Caco-2 (cell line): ENCODE data around the gene CACNG6. TPM values are rescaled to one million over a fixed set of nuclear protein-coding genes. Genes with fewer than 3 reads are reported as not detected.

ENCODE experiments used
- BruUV-seq: library from RNA; stranded (reverse); fragments of 400-500 nt; replicated peaks from 2 replicates; lab custom pipeline; 2021; lab: Mats Ljungman, UMichigan
- CTCF ChIA-PET: fragments of 300-600 bp; sonication (Branson Sonifier 250); formaldehyde crosslinking; loops from one replicate; lab custom pipeline; 2022; ENCODE audit warnings: antibody characterized with exemption; lab: Charles Lee
- POLR2A ChIA-PET: fragments of 300-600 bp; sonication (Branson Sonifier 250); formaldehyde crosslinking; loops from one replicate; lab custom pipeline; 2022; ENCODE audit warnings: antibody characterized with exemption; lab: Charles Lee
- DNase-seq, 2 experiments: peaks; one replicate each; pipeline versions ENCODE4 v3.0.0 to v3.0.0-alpha.2; 2020 to 2022
- H3K27me3 ChIP-seq: replicated peaks from 2 replicates; pipeline ENCODE4 v1.6.0; 2011; ENCODE audit warnings: low read length; ENCODE audit not compliant: control insufficient read depth, insufficient read depth
- H3K36me3 ChIP-seq: 2 replicates; pipeline ENCODE4 v1.5.1; 2011; ENCODE audit warnings: low read length; ENCODE audit not compliant: control insufficient read depth, insufficient read depth
- H3K4me1 ChIP-seq: fragments of 250-450 bp; sonication (Bioruptor Pico); 2 replicates; pipeline ENCODE4 v1.5.1; 2020; ENCODE audit warnings: mild to moderate bottlenecking
- H3K4me3 ChIP-seq: 2 replicates; pipeline ENCODE4 v1.5.1; 2011; ENCODE audit warnings: low read depth, mild to moderate bottlenecking, control low read depth, low read length
- H3K9me3 ChIP-seq: fragments of 250-450 bp; sonication (Bioruptor Pico); 2 replicates; pipeline ENCODE4 v1.5.1; 2020; ENCODE audit warnings: mild to moderate bottlenecking, moderate library complexity
- H3K27ac Mint-ChIP-seq: one replicate; pipeline ENCODE4 v1.8.0; 2022; ENCODE audit warnings: mixed read lengths; ENCODE audit not compliant: unreplicated experiment
- H3K27me3 Mint-ChIP-seq: one replicate; pipeline ENCODE4 v1.8.0; 2022; ENCODE audit warnings: mixed read lengths; ENCODE audit not compliant: insufficient read depth, unreplicated experiment
- H3K36me3 Mint-ChIP-seq: one replicate; pipeline ENCODE4 v1.8.0; 2022; ENCODE audit warnings: mild to moderate bottlenecking, mixed read lengths; ENCODE audit not compliant: insufficient read depth, unreplicated experiment
- H3K4me1 Mint-ChIP-seq: one replicate; pipeline ENCODE4 v1.8.0; 2022; ENCODE audit warnings: low read depth, mixed read lengths; ENCODE audit not compliant: unreplicated experiment
- H3K4me3 Mint-ChIP-seq: one replicate; pipeline ENCODE4 v1.8.0; 2022; ENCODE audit warnings: mild to moderate bottlenecking, moderate library complexity, mixed read lengths; ENCODE audit not compliant: unreplicated experiment
- H3K9me3 Mint-ChIP-seq: one replicate; pipeline ENCODE4 v1.8.0; 2022; ENCODE audit warnings: mixed read lengths; ENCODE audit not compliant: unreplicated experiment
- intact Hi-C: fragments of 100-400 bp; cut with micrococcal nuclease; formaldehyde crosslinking; loops from one replicate; pipeline ENCODE4 v1.10.0; 2022; ENCODE audit not compliant: unreplicated experiment
- total RNA-seq: library from RNA; stranded (reverse); gene quantifications from 2 replicates; pipeline ENCODE4 v1.2.3, GENCODE V29; 2022
- TF ChIP-seq, protein P1 (sequence below), 2 experiments: fragments of 200-600 bp in 1 of 2; IDR thresholded peaks; 1 replicate in 1 of 2; 2 replicates in 1 of 2; pipeline versions ENCODE4 v1.5.1 to v1.8.0; 2011 to 2022; ENCODE audit warnings: antibody characterized with exemption in 1 of 2, control low read depth in 1 of 2, inconsistent platforms in 1 of 2, low read depth in 1 of 2, low read length in 1 of 2, mild to moderate bottlenecking in 1 of 2, moderate library complexity in 1 of 2; ENCODE audit not compliant: insufficient read depth in 1 of 2, severe bottlenecking in 1 of 2, unreplicated experiment in 1 of 2

Gene CACNG6
- total RNA-seq, 1 experiment from 2014 or later, result 1.4 TPM

DNA sequence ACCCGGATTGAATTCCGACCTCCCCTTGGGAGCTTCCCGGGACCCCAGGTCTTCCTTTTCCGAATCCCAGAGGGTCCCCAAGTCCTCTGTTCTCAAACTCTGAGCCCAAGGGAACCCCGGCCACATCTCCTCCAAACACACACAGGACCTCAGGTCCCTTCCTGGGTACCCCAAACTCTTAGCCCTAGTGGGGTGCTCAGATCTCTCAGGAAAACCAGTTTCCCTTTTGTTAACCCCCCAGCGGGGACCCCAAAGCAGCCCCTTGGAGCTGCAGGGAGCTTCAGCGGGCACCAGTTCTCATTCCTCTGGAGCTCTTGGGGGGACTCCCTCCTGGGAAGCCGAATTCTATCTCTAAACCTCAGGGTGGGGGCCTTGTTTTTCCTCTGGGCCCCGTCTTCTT is 774 bp downstream of the CACNG6 start:
- DNase-seq, result no peak
- H3K4me3 Mint-ChIP-seq, result peak overlapping the region; percentile 63
- H3K4me1 ChIP-seq, result no peaks in the 10 kb centered on the region
- TF ChIP-seq, protein P1, sequence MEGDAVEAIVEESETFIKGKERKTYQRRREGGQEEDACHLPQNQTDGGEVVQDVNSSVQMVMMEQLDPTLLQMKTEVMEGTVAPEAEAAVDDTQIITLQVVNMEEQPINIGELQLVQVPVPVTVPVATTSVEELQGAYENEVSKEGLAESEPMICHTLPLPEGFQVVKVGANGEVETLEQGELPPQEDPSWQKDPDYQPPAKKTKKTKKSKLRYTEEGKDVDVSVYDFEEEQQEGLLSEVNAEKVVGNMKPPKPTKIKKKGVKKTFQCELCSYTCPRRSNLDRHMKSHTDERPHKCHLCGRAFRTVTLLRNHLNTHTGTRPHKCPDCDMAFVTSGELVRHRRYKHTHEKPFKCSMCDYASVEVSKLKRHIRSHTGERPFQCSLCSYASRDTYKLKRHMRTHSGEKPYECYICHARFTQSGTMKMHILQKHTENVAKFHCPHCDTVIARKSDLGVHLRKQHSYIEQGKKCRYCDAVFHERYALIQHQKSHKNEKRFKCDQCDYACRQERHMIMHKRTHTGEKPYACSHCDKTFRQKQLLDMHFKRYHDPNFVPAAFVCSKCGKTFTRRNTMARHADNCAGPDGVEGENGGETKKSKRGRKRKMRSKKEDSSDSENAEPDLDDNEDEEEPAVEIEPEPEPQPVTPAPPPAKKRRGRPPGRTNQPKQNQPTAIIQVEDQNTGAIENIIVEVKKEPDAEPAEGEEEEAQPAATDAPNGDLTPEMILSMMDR (IDR thresholded peaks at IDR 0.05; ENCODE audit: insufficient read depth in 1 of 2, low read depth in 1 of 2, low read length in 1 of 2, severe bottlenecking in 1 of 2, unreplicated experiment in 1 of 2), result no peak
- H3K4me3 ChIP-seq, result no peak overlapping the region; the same call in 1 of the 2 replicates
- H3K9me3 Mint-ChIP-seq, result no peaks in the 10 kb centered on the region
- H3K27me3 Mint-ChIP-seq, result no peaks in the 10 kb centered on the region
- intact Hi-C loops, result no loop called here
- peak overlapping the region; percentile 59 for H3K27ac Mint-ChIP-seq
- BruUV-seq, result no TSS peak
- H3K36me3 ChIP-seq, result no peaks in the 10 kb centered on the region
- ChIA-PET CTCF (interaction anchor here (0.6 kb wide), 1 partner anchor 137 kb away, joined by 4 read pairs; no protein-coding TSS in a partner anchor), POLR2A (no interaction called here)
- no peaks in the 10 kb centered on the region for H3K4me1 Mint-ChIP-seq
- H3K36me3 Mint-ChIP-seq, result no peaks in the 10 kb centered on the region
- no peaks in the 10 kb centered on the region for H3K9me3 ChIP-seq
- H3K27me3 ChIP-seq, result no peaks in the 10 kb centered on the region

DNA sequence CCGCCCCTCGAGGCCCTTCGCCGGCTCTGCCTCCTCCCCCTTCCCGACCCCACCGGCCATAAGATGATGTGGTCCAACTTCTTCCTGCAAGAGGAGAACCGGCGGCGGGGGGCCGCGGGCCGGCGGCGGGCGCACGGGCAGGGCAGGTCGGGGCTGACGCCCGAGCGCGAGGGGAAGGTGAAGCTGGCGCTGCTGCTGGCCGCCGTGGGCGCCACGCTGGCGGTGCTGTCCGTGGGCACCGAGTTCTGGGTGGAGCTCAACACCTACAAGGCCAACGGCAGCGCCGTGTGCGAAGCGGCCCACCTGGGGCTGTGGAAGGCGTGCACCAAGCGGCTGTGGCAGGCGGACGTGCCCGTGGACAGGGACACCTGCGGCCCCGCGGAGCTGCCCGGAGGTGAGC is 1.4 kb downstream of the CACNG6 start:
- H3K36me3 ChIP-seq, result no peaks in the 10 kb centered on the region
- no peaks in the 10 kb centered on the region for H3K9me3 ChIP-seq
- H3K4me1 Mint-ChIP-seq, result no peaks in the 10 kb centered on the region
- no peak overlapping the region for H3K27ac Mint-ChIP-seq
- H3K4me3 ChIP-seq, result no peak overlapping the region
- intact Hi-C loops, result no loop called here
- no TSS peak for BruUV-seq
- H3K4me1 ChIP-seq, result no peaks in the 10 kb centered on the region
- H3K4me3 Mint-ChIP-seq, result no peak overlapping the region
- no peaks in the 10 kb centered on the region for H3K36me3 Mint-ChIP-seq
- DNase-seq, result no peak
- TF ChIP-seq, protein P1 (IDR thresholded peaks at IDR 0.05; ENCODE audit: insufficient read depth in 1 of 2, low read depth in 1 of 2, low read length in 1 of 2, severe bottlenecking in 1 of 2, unreplicated experiment in 1 of 2), result no peak
- CTCF ChIA-PET, result interaction anchor here (0.6 kb wide), 1 partner anchor 138 kb away, joined by 4 read pairs; no protein-coding TSS in a partner anchor
- POLR2A ChIA-PET, result no interaction called here
- H3K27me3 ChIP-seq, result no peaks in the 10 kb centered on the region
- H3K9me3 Mint-ChIP-seq, result no peaks in the 10 kb centered on the region
- H3K27me3 Mint-ChIP-seq, result no peaks in the 10 kb centered on the region

DNA sequence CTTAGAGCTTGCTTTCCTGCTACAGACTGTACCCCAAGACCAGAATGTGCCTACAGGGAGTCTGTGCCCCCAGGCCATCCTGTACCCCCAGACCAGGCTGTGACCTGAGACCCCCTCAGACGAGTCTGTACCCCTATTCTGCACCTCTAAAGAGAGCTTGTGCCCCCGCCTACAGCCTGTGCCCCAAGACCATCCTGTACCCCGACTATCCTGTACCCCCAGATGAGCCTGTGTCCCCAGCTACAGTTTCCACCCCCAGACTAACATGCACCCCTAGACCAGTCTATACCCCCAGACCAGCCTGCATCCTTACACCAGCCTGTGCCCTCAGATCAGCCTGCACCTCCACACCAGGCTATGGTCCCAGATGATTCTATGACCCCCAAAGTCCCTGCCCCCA is 2.0 kb downstream of the CACNG6 start:
- ChIA-PET POLR2A (no interaction called here), CTCF (no interaction called here)
- no peaks in the 10 kb centered on the region for H3K9me3 Mint-ChIP-seq
- no peaks in the 10 kb centered on the region for H3K4me1 Mint-ChIP-seq
- H3K27ac Mint-ChIP-seq, result no peak overlapping the region
- Histone ChIP-seq H3K27me3 (no peaks in the 10 kb centered on the region), H3K36me3 (no peaks in the 10 kb centered on the region), H3K4me3 (no peak overlapping the region), H3K4me1 (no peaks in the 10 kb centered on the region), H3K9me3 (no peaks in the 10 kb centered on the region)
- BruUV-seq, result no TSS peak
- intact Hi-C loops, result no loop called here
- H3K4me3 Mint-ChIP-seq, result no peak overlapping the region
- no peaks in the 10 kb centered on the region for H3K36me3 Mint-ChIP-seq
- DNase-seq, result no peak
- TF ChIP-seq, protein P1 (IDR thresholded peaks at IDR 0.05; ENCODE audit: insufficient read depth in 1 of 2, low read depth in 1 of 2, low read length in 1 of 2, severe bottlenecking in 1 of 2, unreplicated experiment in 1 of 2), result no peak
- no peaks in the 10 kb centered on the region for H3K27me3 Mint-ChIP-seq
